Activated T-helper 2 cell treated with anti-CD3 and anti-CD28 coated beads, Interferon-gamma antibody, Interleukin-2, Interleukin-4, amounts not matched to agents 10 μg/mL and 5 μg/mL and 100 μg/mL, durations not matched to agents 14 hours and 24 hours and 36 hours (primary cell): ENCODE measurements around the gene SLC27A2. TPM values are rescaled to one million over a fixed set of nuclear protein-coding genes. Genes with fewer than 3 reads are reported as not detected.
A peak's percentile ranks its signal among the peaks of the same experiment; 100 is the strongest.
"Not testable (repeated sequence)": the region's sequence is repeated elsewhere in the genome, so short reads cannot be mapped to it uniquely, and the experiment has no call there.

Experiments used
- DNase-seq: peaks from one replicate; pipeline ENCODE4 v3.0.0; 2021; ENCODE audit warnings: low spot score
- H3K27ac Mint-ChIP-seq: one replicate; pipeline ENCODE4 v1.8.0; 2021; ENCODE audit warnings: mixed read lengths
- H3K27me3 Mint-ChIP-seq: one replicate; pipeline ENCODE4 v1.8.0; 2021; ENCODE audit warnings: low read depth, mixed read lengths
- H3K36me3 Mint-ChIP-seq: one replicate; pipeline ENCODE4 v1.8.0; 2021; ENCODE audit warnings: low read depth, mixed read lengths
- H3K4me1 Mint-ChIP-seq: one replicate; pipeline ENCODE4 v1.8.0; 2021; ENCODE audit warnings: low read depth, mixed read lengths
- H3K4me3 Mint-ChIP-seq: one replicate; pipeline ENCODE4 v1.8.0; 2021; ENCODE audit warnings: low read depth, mild to moderate bottlenecking, moderate library complexity, mixed read lengths
- H3K9me3 Mint-ChIP-seq: one replicate; pipeline ENCODE4 v1.8.0; 2021; ENCODE audit warnings: mixed read lengths
- intact Hi-C: fragments of 100-400 bp; cut with micrococcal nuclease; formaldehyde crosslinking; loops from one replicate; pipeline ENCODE4 v1.15.1; 2023
- total RNA-seq: library from RNA; stranded (reverse); gene quantifications from 2 replicates; pipeline ENCODE4 v1.2.3, GENCODE V29; 2022

The SLC27A2 gene
- total RNA-seq, 1 donor from 2014 or later = 99.5 TPM

- Mint-ChIP-seq H3K4me1 (peaks cover 43% of the 10 kb centered on the region), H3K27ac (no peak overlapping the region), H3K4me3 (no peak overlapping the region), H3K9me3 (peaks cover 3% of the 10 kb centered on the region), H3K27me3 (no peaks in the 10 kb centered on the region), H3K36me3 (peaks cover 48% of the 10 kb centered on the region)
- intact Hi-C loops = loop anchor here (1.0 to 10.0 kb wide), 6 partner anchors 37 to 1283 kb away; partner anchors contain the start of genes COPS2, FGF7 and SLC27A2
- DNase-seq = no peak
Observed at GRCh38 chr15:50145451-50145872, 36.5 kb upstream of the SLC27A2 start.

DNA sequence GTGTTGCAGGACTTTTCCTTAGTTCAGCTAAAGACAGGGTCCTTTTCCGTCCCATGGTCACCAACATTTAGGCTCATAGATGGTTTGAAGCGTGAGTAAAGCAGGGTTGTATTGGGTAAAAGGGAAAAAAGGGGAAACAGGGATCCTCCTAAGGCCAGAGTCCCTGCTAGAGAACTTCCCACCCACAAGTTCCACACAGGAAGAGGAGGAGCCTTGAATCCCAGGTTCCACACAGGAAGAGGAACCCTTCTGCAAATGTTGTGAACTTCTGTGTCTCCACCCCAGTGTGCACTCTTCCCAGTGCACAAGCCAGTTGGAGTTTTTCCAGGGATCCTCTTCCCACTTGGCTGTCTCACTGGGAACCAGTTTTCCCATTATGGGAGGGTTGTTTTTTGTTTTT, 35.4 kb upstream of the SLC27A2 start:
- intact Hi-C loops = loop anchor here (5.0 to 10.0 kb wide), 4 partner anchors 682 to 1284 kb away; partner anchors contain the start of genes COPS2 and FGF7
- DNase-seq = no peak
- H3K4me1 Mint-ChIP-seq = peaks cover 45% of the 10 kb centered on the region
- peak overlapping the region; percentile 7 for H3K27ac Mint-ChIP-seq
- H3K4me3 Mint-ChIP-seq = no peak overlapping the region
- peaks cover 3% of the 10 kb centered on the region for H3K9me3 Mint-ChIP-seq
- peaks cover 42% of the 10 kb centered on the region for H3K36me3 Mint-ChIP-seq
- no peaks in the 10 kb centered on the region for H3K27me3 Mint-ChIP-seq

DNA sequence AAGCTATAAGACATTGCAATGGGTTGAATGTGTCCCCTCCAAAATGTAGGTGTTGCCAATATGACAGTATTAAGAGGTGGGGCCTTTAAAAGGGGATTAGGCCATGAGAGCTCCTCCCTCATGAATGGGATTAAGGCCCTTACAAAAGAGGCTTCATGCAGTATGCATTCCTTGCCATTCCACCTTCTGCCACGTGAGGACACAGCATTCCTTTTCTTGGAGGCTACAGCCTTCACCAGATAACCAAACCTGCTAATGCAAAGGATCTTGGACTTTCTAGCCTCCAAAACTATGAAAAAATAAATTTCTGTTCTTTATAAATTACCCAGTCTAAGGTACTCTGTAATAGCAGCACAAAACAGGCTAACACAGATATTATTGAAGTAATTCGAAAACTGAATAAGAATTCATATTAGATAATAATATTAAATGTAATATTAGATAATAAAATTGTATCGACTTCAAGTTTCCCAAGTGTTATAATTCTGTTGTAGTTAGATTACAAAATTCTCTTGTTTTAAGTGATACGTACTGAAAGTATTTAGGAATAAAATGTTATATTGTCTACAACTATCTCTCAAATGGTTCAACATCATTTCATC, 33.5 kb upstream of the SLC27A2 start:
- no peak overlapping the region for H3K27ac Mint-ChIP-seq
- peaks cover 40% of the 10 kb centered on the region for H3K4me1 Mint-ChIP-seq
- peaks cover 3% of the 10 kb centered on the region for H3K9me3 Mint-ChIP-seq
- intact Hi-C loops = loop anchor here (5.0 to 10.0 kb wide), 4 partner anchors 684 to 1286 kb away; partner anchors contain the start of genes COPS2 and FGF7
- no peaks in the 10 kb centered on the region for H3K27me3 Mint-ChIP-seq
- no peak for DNase-seq
- H3K4me3 Mint-ChIP-seq = no peak overlapping the region
- H3K36me3 Mint-ChIP-seq = peaks cover 26% of the 10 kb centered on the region

DNA sequence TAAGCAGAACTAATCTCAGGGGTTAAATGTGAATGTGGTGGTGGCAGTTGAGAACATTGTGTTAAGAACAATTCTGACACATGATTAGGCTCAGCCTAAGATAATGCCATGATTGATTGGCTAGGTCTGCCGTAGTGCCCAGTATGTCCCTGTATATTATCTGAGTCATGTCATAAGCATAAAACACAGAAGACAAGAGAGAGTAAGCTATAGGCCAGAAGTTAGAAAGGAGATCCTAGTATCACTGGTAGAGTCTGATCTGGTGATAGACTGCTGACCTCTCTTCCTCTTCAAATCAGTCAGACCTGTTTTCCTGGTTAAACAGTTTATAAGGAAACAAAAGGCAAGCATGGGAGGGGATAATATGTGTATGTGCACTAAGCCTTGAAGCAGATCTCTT, 32.9 kb upstream of the SLC27A2 start:
- peaks cover 20% of the 10 kb centered on the region for H3K36me3 Mint-ChIP-seq
- H3K27me3 Mint-ChIP-seq = no peaks in the 10 kb centered on the region
- no peaks in the 10 kb centered on the region for H3K9me3 Mint-ChIP-seq
- no peak for DNase-seq
- no peak overlapping the region for H3K27ac Mint-ChIP-seq
- peaks cover 35% of the 10 kb centered on the region for H3K4me1 Mint-ChIP-seq
- no peak overlapping the region for H3K4me3 Mint-ChIP-seq
- intact Hi-C loops = loop anchor here (5.0 to 10.0 kb wide), 4 partner anchors 684 to 1287 kb away; partner anchors contain the start of genes COPS2 and FGF7

GRCh38 chr15:50150349-50150748, 31.6 kb upstream of the SLC27A2 start:
- Mint-ChIP-seq H3K4me1 (peaks cover 28% of the 10 kb centered on the region), H3K9me3 (no peaks in the 10 kb centered on the region), H3K27ac (peak overlapping the region; percentile 21), H3K36me3 (peaks cover 11% of the 10 kb centered on the region), H3K27me3 (no peaks in the 10 kb centered on the region), H3K4me3 (no peak overlapping the region)
- no peak for DNase-seq
- intact Hi-C loops = loop anchor here (5.0 kb wide), 1 partner anchor 162 kb away; no protein-coding TSS in a partner anchor

GRCh38 chr15:50150851-50151250, 31.1 kb upstream of the SLC27A2 start:
- no peaks in the 10 kb centered on the region for H3K27me3 Mint-ChIP-seq
- intact Hi-C loops = loop anchor here (5.0 kb wide), 1 partner anchor 161 kb away; no protein-coding TSS in a partner anchor

DNA sequence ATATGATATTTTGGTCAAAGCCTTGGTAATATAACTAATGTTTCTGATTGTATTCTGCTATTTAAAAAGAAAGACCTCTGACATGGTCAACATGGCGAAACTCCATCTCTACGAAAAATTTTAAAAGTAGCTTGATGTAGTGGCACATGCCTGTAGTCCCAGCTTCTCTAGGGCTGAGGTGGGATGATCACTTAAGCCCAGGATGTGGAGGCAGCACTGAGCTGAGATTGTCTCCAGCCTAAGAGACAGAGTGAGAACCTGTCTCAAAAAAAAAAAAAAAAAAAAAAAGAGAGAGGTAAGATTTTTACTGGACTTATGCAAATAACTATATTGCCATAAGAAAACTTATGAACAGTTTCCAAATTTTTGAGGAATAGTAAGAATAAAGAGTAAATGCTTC, 30.5 kb upstream of the SLC27A2 start:
- no peaks in the 10 kb centered on the region for H3K27me3 Mint-ChIP-seq
- intact Hi-C loops = loop anchor here (5.0 kb wide), 1 partner anchor 161 kb away; no protein-coding TSS in a partner anchor

More at GRCh38 chr15:50150851-50151250, 31.1 kb upstream of the SLC27A2 start:
- no peak overlapping the region for H3K4me3 Mint-ChIP-seq
- H3K4me1 Mint-ChIP-seq = peaks cover 24% of the 10 kb centered on the region
- no peak overlapping the region for H3K27ac Mint-ChIP-seq
- DNase-seq = no peak
- H3K9me3 Mint-ChIP-seq = no peaks in the 10 kb centered on the region
- peaks cover 11% of the 10 kb centered on the region for H3K36me3 Mint-ChIP-seq

DNA sequence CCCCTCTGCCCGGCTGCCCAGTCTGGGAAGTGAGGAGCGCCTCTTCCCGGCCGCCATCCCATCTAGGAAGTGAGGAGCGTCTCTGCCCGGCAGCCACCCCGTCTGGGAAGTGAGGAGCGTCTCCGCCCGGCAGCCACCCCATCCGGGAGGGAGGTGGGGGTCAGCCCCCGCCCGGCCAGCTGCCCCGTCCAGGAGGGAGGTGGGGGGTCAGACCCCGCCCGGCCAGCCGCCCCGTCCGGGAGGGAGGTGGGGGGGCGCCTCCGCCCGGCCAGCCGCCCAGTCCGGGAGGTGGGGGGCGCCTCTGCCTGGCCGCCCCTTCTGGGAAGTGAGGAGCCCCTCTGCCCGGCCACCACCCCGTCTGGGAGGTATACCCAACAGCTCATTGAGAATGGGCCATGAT, 23.8 kb upstream of the SLC27A2 start:
- H3K27ac Mint-ChIP-seq, H3K4me1 Mint-ChIP-seq, H3K4me3 Mint-ChIP-seq, intact Hi-C loops, H3K27me3 Mint-ChIP-seq, DNase-seq: not testable (repeated sequence)
- Mint-ChIP-seq H3K36me3 (peaks cover 25% of the 10 kb centered on the region), H3K9me3 (peaks cover 38% of the 10 kb centered on the region)

More for the DNA sequence above, 30.5 kb upstream of the SLC27A2 start:
- Mint-ChIP-seq H3K27ac (no peak overlapping the region), H3K4me1 (peaks cover 24% of the 10 kb centered on the region), H3K9me3 (peaks cover 4% of the 10 kb centered on the region), H3K36me3 (peaks cover 10% of the 10 kb centered on the region), H3K4me3 (no peak overlapping the region)
- DNase-seq = no peak

DNA sequence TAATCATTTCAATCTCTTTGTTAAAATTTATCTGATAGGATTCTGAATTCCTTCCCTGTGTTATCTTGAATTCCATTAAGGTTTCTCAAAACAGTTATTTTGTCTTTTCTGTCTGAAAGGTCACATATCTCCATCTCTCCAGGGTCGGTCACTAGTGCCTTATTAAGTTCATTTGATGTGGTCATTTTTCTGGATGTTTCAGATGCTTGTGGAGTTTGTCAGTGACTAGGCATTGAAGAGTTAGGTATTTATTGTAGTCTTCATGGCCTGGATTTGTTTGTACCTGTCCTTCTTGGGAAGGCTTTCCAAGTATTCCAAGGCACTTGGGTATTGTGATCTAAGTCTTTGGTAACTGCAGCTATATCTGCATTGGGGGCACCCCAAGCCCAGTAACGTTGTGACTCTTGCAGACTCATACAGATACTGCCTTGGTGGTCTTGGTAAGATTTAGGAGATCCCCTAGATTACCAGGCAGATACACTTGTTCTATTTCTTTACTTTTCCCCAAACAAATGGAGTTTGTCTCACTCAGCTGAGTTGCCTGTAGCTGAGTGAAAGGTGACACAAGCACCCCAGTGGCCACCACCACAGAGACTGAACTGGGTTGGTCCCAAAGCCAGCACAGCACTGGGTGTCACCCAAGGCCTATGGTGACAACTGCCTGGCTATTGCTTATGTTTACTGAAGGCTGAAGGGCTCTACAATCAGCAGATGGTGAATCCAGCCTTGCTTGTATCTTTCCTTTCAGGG, 18.9 kb upstream of the SLC27A2 start:
- Mint-ChIP-seq H3K36me3 (peaks cover 43% of the 10 kb centered on the region), H3K4me3 (no peak overlapping the region), H3K4me1 (peaks cover 17% of the 10 kb centered on the region), H3K27me3 (peaks cover 8% of the 10 kb centered on the region), H3K27ac (no peak overlapping the region), H3K9me3 (peaks cover 22% of the 10 kb centered on the region)
- DNase-seq = no peak
- intact Hi-C loops = no loop called here

DNA sequence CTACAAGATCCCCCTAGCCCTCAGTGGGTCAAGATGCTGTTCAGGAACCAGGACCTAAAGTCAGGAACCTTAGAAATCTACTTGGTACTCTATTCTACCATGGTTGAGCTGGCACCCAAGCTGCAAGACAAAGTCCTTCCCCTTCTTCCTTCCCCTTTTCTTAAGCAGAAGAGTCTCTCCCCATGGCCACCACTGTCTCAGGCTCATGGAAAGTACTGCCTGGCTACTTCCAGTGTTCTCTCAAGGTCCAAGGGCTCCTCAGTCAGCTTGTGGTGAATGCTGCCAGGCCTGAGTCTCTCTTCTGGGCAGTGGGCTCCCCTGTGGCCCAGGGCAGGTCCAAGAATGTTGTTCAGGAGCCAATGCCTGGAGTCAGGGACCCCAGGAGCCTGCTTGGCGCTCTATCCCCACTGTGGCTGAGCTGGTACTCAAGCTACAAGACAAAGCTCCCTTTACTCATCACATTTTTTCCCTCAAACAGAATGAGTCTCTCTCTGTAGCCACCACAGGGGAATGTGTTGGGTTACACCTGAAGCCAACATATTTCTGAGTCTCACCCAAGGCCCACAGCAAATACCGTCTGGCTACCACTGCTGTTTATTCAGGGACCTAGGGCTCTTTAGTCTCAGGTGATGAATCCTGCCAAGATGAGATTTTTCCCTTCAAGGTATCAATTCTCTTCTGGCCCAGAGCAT, 18.1 kb upstream of the SLC27A2 start:
- Mint-ChIP-seq H3K27me3 (peaks cover 8% of the 10 kb centered on the region), H3K36me3 (peaks cover 38% of the 10 kb centered on the region), H3K27ac (no peak overlapping the region), H3K4me3 (no peak overlapping the region), H3K9me3 (peaks cover 19% of the 10 kb centered on the region), H3K4me1 (peaks cover 17% of the 10 kb centered on the region)
- no peak for DNase-seq
- intact Hi-C loops = no loop called here

DNA sequence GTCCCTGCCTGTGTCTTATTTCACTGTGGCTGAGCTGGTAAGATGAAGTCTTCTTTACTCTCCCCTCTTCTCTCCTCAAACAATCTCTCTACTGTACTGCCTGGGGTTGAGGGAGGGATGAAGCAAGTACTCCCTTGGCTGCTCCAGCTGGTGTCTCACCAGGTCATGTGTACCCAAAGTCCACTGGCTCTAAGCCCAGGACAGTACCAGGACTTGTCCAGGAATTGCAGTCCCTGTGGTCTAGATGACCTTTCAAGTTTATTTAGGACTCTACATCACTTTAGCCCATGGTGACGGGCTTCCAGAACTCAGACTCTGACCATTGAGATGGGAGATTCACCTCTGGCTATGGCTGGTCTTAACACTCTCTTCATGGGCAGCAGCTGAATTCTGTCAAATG, 17.5 kb upstream of the SLC27A2 start:
- peaks cover 17% of the 10 kb centered on the region for H3K4me1 Mint-ChIP-seq

DNA sequence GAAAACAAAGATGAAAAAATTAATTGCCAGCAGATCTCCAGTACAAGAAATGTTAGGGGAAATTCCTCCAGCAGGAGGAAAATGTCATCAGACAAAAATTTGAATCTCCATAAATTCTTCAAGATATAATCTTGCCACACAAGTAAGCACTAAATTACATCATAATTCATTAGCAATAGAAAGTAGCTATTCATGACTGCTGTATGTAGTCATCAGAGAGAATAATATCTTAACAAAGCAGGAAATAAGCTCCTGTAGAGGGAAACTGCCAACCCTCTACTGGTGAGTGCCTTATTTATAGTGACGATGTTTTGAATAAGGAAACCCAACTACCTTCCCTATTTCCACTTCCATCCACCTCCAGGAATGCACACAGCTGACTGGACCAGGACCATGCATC, 15.8 kb upstream of the SLC27A2 start:
- Mint-ChIP-seq H3K27ac (peak overlapping the region; percentile 79), H3K9me3 (peaks cover 11% of the 10 kb centered on the region), H3K4me1 (peaks cover 19% of the 10 kb centered on the region), H3K4me3 (no peak overlapping the region), H3K27me3 (peaks cover 4% of the 10 kb centered on the region), H3K36me3 (peaks cover 55% of the 10 kb centered on the region)
- no peak for DNase-seq
- intact Hi-C loops = loop anchor here (1.0 kb wide), 1 partner anchor 94 kb away; no protein-coding TSS in a partner anchor

More for the DNA sequence above, 17.5 kb upstream of the SLC27A2 start:
- DNase-seq = no peak
- H3K27ac Mint-ChIP-seq = no peak overlapping the region
- intact Hi-C loops = no loop called here
- H3K36me3 Mint-ChIP-seq = peaks cover 40% of the 10 kb centered on the region
- peaks cover 13% of the 10 kb centered on the region for H3K9me3 Mint-ChIP-seq
- peaks cover 8% of the 10 kb centered on the region for H3K27me3 Mint-ChIP-seq
- no peak overlapping the region for H3K4me3 Mint-ChIP-seq
